HG03045 (cell line): Measurements from ENCODE around the gene MIB1.

Experiments used
- ATAC-seq: cut with Tn5 transposase; IDR thresholded peaks from one replicate; pipeline ENCODE4 v1.9.1; 2021; ENCODE audit warnings: mild to moderate bottlenecking, moderate library complexity; ENCODE audit not compliant: unreplicated experiment

The MIB1 gene

DNA sequence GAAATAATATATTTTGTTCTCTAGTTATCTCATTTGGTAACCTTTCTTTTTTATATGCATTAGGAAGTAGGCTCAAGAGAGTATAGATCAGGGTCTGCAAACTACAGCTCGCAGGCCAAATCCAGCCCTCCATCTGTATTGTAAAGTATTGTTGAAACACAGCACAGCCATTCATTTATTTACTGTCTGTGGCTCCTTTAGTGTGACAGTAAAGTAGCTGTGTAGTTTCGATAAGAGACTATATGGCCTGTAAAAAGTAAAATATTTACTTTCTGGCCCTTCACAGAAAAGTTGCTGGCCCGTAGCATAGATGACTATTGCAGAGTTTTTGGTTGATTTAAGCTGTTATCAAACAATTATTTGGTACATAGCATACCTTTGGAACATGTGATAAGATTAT lies 67.6 kb downstream of the MIB1 start:
- ATAC-seq = no peak

GRCh38 chr18:21809725-21810124 lies 69.1 kb downstream of the MIB1 start:
- ATAC-seq = no peak

DNA sequence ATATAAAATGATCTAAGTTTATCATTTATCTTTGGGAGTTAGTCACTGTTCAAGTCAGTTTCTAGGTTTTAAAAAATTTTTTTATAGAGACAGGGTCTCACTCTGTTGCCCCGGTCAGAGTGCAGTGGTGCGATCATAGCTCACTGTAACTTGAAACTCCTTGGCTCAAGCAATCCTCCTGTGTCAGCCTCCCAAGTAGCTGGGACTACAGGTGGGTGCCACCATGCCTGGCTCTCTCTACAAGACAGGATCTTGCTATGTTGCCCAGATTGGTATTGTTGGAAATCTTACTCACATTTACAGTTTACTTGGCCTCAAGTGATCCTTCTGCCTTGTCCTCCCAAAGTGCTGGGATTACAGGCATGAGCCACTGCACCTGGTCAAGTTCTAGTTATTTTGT lies 74.5 kb downstream of the MIB1 start:
- ATAC-seq = no peak

- ATAC-seq = no peak
Observed at GRCh38 chr18:21820033-21820810, 79.6 kb downstream of the MIB1 start.

DNA sequence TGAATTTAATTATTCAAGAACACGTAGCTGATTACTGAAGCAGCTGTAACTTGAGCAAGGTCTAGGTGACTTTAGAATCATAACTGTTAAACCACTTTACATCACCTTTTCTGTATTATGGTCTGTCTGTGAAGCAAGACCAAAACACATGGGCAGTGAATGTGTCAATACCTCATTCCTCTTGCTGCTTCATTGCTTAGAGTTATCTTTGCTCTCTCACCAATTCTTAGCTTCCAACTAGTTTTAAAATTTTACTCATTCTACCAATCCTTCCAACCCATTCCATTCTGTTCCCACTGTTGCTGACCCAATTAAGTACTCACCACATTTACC lies 80.2 kb downstream of the MIB1 start:
- no peak for ATAC-seq

DNA sequence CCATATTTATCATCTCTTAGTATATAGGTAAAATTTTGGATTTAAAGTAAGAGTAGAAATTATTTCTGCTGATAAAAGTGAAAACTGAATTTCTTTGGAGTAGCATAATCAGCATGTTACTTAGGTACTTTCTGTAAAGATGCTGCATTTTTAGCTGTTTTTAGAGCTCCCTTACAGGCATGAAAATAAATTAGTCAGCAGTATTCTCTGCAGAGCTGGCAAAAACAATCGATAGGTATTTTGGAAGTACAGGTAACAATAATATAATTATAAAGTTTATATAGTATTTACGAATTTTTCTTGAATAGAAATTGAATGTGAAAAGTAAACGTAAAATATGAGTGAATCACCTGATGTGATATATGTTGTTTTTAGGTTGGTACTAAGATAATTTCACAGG lies 83.3 kb downstream of the MIB1 start:
- no peak for ATAC-seq

GRCh38 chr18:21826196-21826595 lies 85.6 kb downstream of the MIB1 start:
- no peak for ATAC-seq

DNA sequence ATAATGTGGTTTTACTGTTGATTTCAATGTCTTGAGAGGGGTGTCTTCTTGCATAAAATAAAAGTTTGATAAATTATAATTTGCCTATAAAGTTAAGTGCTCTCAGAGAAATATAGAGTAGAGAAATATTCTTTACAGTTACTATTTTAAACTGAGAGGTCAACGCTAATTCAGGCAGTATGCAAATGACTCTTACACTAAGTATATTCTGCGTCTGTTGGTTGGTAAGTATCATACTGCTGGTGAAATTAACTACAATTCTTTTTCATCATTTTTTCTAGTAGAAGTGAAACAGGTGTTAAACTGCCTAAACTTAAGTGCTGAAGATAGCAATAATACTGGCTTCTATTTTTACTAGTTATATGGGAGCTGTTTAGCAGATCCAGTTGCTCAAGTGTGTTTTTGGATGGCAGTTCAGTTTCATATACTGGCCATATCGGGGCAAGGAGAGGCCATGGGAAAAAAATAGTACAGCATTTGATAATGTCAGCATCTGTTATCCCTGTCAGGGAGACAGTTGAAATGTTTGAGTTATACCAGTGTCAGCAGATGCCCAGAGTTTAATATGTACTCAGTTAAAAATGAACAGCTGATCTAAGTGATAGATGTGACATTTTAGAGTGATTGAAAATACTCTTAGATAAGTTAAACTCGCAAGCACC lies 86.2 kb downstream of the MIB1 start:
- ATAC-seq = no peak

DNA sequence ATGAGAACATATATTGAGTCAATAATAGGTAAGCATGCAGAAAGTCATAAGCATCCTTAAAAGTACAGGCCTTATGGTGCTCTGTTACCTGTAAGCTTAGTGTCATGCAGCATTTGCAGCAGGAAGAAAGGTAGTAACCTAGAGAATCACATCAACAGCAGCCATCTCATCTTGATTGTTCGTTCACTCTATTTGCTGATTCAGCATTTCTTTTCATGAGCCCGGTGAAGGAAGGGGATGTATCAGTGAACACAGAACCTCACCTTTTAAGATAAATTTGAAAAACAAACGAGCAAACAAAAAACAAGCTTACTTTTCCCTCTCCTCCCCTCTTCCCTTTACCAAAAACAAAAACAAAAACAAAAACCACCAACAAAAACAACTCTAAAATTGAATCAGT lies 89.9 kb downstream of the MIB1 start:
- ATAC-seq = no peak

- ATAC-seq = no peak
Observed at GRCh38 chr18:21831413-21831831, 90.8 kb downstream of the MIB1 start.

GRCh38 chr18:21833604-21834298 lies 93.2 kb downstream of the MIB1 start:
- no peak for ATAC-seq

DNA sequence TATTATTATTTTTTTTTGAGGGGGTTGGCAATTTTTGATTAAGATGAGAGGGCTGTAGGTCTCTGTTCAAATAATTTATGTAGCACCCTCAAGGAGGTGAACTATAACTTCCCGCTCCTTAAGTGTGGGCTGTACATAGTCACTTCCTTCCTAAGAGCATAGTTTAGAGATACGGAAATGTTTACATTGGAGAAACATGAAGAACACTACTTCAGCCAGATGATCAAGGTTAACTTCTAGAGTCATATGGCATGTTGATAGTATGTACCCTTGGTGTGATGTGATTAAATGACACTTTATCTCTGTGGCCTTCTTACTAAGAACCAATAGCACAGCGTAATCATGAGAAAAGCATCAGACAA lies 93.7 kb downstream of the MIB1 start:
- ATAC-seq = no peak

DNA sequence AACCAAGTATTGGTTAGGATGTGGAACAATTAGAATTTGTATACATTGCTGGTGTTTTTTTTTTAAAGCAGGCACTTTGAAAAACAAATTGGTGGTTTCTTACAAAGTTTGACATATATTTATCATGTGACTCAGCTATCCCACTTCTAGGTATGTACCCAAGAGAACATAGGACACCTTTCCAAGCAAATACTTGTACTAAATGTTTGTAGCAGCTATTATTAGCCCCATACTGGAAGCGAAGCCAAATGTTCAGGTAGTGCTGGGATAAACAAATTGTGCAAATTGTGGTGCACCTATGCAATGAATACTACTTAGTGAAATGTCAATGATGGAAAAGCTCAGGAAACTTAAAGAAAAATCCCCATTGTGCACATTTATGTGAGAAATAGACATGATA lies 101.0 kb downstream of the MIB1 start:
- ATAC-seq = no peak

GRCh38 chr18:21843341-21843740 lies 102.7 kb downstream of the MIB1 start:
- no peak for ATAC-seq

- no peak for ATAC-seq
Observed at GRCh38 chr18:21851327-21851961, 110.9 kb downstream of the MIB1 start.

GRCh38 chr18:21853016-21853415 lies 112.4 kb downstream of the MIB1 start:
- ATAC-seq = no peak

GRCh38 chr18:21853775-21854552 lies 113.4 kb downstream of the MIB1 start:
- ATAC-seq = no peak

DNA sequence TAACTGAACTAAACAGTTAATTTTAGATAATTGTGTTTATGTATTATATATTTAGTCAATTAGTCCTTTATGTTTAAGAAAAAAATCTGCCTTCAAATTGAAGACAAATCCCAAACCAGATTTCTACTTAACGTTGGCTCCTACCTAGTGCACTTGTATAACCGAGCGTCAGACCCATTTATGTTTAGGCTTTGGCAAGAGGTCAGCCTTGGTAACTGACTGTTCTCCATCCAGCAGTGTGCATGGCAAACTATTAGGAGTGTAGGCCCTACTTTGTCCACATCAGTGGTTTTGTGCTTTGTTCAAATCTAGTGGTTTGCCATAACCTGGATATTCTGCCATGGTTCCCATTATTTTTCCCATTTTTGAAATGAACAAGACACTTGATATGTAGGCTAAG lies 114.8 kb downstream of the MIB1 start:
- no peak for ATAC-seq

DNA sequence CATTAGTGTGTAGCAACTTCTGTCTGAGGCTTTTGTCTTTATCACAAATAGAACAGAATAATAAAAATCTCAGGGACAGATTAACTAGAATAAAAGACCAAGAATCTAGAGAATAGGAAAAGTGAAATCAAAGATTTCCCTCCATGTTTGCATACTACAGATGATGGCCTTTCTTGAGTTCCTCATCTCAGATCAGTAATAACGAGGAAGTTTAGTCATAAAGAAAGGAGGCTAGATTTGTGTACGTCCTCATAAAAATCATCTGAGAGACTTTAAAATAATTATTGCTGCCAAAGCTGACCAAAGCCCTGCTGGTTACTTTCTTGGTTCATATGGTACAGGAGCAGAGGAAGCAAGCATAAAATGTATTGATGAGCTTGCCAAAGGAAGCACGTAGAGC lies 117.3 kb downstream of the MIB1 start:
- ATAC-seq = no peak

DNA sequence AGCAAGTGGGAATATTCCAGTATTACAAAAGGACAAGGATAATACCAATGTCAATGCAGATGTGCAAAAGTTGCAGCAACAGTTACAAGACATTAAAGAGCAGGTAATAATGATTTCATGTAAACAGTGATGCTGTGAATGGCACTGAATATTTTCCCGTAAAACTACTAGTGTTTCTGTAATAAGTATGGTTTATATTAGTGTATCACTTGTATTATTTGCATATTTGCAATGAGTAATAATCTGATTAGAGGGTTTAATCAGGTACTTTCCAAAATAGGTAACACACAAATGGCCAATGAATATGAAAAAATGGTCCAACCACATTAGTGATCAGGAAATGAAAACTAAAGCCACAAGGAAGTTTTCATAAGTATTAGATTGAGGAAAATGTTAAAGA lies 118.0 kb downstream of the MIB1 start:
- ATAC-seq = no peak

DNA sequence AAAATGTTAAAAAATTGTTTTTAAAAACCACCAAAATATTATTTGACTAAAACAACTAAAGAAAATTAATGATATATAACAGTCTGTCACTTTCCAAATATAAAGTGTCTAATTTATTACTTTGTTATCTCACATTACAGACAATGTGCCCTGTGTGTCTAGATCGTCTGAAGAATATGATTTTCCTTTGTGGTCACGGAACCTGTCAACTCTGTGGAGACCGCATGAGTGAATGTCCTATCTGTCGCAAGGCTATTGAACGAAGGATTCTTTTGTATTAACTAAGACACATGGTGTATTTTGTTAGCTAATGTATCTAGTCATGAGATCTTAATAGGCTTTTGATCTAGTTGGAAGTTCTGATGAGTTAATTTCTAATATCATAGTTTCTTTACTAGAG lies 123.8 kb downstream of the MIB1 start:
- ATAC-seq = no peak
